ENCODE measurements around the gene NRP1.

Gene NRP1

GRCh38 chr10:33231621-33232350 is 102.7 kb downstream of the NRP1 start:
- no peak for TF ChIP-seq CTCF (IDR thresholded peaks at IDR 0.05; ENCODE audit: insufficient read depth, low read length, missing control alignments)
- no peak overlapping the region for H3K4me3 ChIP-seq (ENCODE audit: low read depth, low read length)
- ChIA-PET CTCF (interaction anchor here (0.7 to 1.2 kb wide), 3 partner anchors 39 to 98 kb away, joined by 3 read pairs; no protein-coding TSS in a partner anchor), POLR2A (interaction anchor here (0.7 kb wide), 1 partner anchor 276 kb away, joined by 3 read pairs; no protein-coding TSS in a partner anchor)
- no peak for DNase-seq (ENCODE audit: low read depth, low spot score)

- H3K4me3 ChIP-seq (ENCODE audit: low read depth, low read length), result no peak overlapping the region
- TF ChIP-seq CTCF (IDR thresholded peaks at IDR 0.05; ENCODE audit: insufficient read depth, low read length, missing control alignments), result no peak
- ChIA-PET POLR2A (no interaction called here), CTCF (no interaction called here)
- DNase-seq (ENCODE audit: low read depth, low spot score), result no peak
Observed at GRCh38 chr10:33229949-33230267, 104.6 kb downstream of the NRP1 start.

- CTCF ChIA-PET, result no interaction called here
Observed at GRCh38 chr10:33229252-33229948, 105.1 kb downstream of the NRP1 start.

DNA sequence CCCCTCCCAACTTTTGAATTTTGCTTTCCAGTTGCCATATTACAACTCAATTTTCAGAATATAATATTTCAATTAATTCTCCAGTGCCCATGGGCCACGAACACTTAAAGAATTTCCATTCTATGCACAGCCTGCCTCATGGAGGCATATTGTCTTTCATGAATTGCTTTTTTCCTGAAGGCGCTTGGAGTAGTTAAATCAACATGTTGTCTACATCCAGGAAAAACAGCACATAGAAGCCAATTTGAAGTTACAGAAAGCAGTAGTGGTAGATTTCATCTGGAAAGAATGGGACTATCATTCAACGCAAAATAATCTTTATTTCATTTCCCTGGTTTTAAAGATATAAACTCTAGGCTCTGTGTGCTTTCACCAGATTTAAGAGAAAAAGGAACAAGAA is 106.0 kb downstream of the NRP1 start:
- TF ChIP-seq CTCF (IDR thresholded peaks at IDR 0.05; ENCODE audit: insufficient read depth, low read length, missing control alignments), result no peak
- POLR2A ChIA-PET, result no interaction called here
- no peak for DNase-seq (ENCODE audit: low read depth, low spot score)
- no peak overlapping the region for H3K4me3 ChIP-seq (ENCODE audit: low read depth, low read length)
- CTCF ChIA-PET, result no interaction called here

More at GRCh38 chr10:33229252-33229948, 105.1 kb downstream of the NRP1 start:
- TF ChIP-seq CTCF (IDR thresholded peaks at IDR 0.05; ENCODE audit: insufficient read depth, low read length, missing control alignments), result no peak
- DNase-seq (ENCODE audit: low read depth, low spot score), result no peak
- H3K4me3 ChIP-seq (ENCODE audit: low read depth, low read length), result no peak overlapping the region
- POLR2A ChIA-PET, result no interaction called here

GRCh38 chr10:33227489-33227888 is 107.0 kb downstream of the NRP1 start:
- POLR2A ChIA-PET, result no interaction called here
- no peak for DNase-seq (ENCODE audit: low read depth, low spot score)
- no peak for TF ChIP-seq CTCF (IDR thresholded peaks at IDR 0.05; ENCODE audit: insufficient read depth, low read length, missing control alignments)
- CTCF ChIA-PET, result no interaction called here
- H3K4me3 ChIP-seq (ENCODE audit: low read depth, low read length), result no peak overlapping the region

GRCh38 chr10:33224251-33224965 is 110.1 kb downstream of the NRP1 start:
- POLR2A ChIA-PET, result no interaction called here
- no peak for DNase-seq (ENCODE audit: low read depth, low spot score)
- H3K4me3 ChIP-seq (ENCODE audit: low read depth, low read length), result no peak overlapping the region
- no peak for TF ChIP-seq CTCF (IDR thresholded peaks at IDR 0.05; ENCODE audit: insufficient read depth, low read length, missing control alignments)
- CTCF ChIA-PET, result no interaction called here
